Retinal pigment epithelial cell (primary cell): ENCODE results near the gene UTP11.

Source experiments
- DNase-seq: peaks from one replicate; pipeline ENCODE4 v3.0.0-alpha.2; 2010; ENCODE audit warnings: low read depth
- H3K4me3 ChIP-seq: 2 replicates; pipeline ENCODE4 v1.5.1; 2011; ENCODE audit warnings: mild to moderate bottlenecking, low read length, control low read depth, moderate library complexity
- CTCF ChIP-seq: conservative IDR thresholded peaks from 2 replicates; pipeline ENCODE4 v1.5.1; 2011; ENCODE audit warnings: low read depth, low read length, control low read depth, inconsistent platforms

UTP11 gene

DNA sequence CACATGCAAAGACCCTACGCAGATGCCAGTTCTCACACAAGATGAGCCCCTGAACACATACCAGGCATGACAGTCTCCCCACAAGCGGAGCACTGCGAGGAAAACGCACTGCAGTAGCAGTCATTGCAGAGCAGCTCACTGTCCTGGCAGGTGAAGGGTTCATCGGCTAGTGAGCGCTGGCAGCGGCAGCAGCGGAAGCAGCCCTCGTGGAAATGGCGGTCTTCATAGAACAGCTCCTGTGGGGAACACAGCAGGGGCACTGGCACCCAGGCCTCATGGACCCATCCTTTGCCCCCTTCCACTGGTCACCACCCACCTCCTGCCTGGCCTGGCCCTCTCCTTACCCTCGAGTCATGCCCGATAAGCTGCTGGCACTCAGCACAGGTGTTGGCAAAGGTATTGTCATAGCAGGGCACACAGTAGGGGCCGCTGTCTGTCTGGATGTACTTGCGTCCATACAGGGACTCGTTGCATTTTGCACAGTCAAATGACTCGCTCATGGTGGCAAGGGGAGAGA lies 13.6 kb upstream of the UTP11 start:
- TF ChIP-seq CTCF: no peak
- DNase-seq: no peak
- no peak overlapping the region for H3K4me3 ChIP-seq

DNA sequence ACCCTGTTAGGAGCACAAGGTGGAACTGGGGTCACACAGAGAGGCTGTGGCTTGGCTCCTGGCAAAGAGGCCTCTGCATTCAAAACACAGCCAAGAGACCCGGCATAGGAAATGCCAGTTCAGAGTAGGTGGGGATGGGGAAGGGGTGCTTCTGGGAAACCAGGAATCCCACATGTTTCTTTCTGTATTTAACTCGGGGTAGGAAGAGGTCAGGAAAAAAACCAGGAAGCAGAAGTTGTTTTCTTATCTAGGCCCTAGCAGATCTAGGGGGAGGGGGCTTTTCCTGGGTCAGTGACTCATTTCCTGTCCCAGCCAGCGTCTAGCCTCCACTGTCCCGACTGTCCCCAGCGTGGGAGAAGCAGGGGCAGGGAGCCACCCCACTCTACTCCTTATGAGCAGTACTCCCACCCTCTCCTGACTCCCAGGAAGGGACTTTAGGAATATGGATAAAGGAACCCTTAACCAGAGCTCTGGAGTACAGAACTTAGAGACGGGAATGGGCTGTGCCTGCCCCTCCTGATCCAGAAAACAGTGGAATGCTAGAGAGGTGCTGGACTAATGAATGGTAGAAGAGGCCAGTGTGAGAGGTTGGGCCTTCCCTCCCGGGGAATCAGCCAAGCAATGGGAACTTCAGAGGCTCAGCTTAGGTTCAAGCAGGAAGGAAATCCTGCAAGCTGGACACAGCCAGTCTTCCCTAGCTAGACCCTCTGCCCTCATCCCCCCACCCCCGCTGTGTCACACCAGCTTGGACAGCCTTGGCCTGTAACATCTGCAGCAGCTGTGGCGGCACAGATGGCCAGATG lies 12.9 kb upstream of the UTP11 start:
- TF ChIP-seq CTCF: no peak
- peak; percentile 40 for DNase-seq
- no peak overlapping the region for H3K4me3 ChIP-seq

DNA sequence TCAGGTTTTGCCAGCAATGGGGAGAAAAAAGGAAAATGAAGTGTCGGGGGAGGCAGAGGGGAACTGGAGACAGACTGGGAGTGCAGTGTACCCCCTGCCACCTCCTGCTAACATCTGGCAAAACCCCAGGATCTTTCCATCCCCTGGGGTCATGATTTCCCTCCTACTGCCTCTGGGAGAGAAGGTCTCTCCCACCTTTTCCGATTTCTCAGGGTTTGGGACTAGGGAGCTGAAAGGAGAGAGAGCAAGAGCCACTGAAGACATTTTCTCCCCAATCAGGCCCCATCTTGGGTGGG lies 12.4 kb upstream of the UTP11 start:
- DNase-seq: no peak
- H3K4me3 ChIP-seq: no peak overlapping the region
- TF ChIP-seq CTCF: no peak

- no peak overlapping the region for H3K4me3 ChIP-seq
- DNase-seq: no peak
- TF ChIP-seq CTCF: no peak
Measured at GRCh38 chr1:38000529-38001455, 11.7 kb upstream of the UTP11 start.

GRCh38 chr1:38003261-38004250 lies 9.0 kb upstream of the UTP11 start:
- no peak for TF ChIP-seq CTCF
- no peak for DNase-seq
- H3K4me3 ChIP-seq: peak overlapping the region; percentile 74

DNA sequence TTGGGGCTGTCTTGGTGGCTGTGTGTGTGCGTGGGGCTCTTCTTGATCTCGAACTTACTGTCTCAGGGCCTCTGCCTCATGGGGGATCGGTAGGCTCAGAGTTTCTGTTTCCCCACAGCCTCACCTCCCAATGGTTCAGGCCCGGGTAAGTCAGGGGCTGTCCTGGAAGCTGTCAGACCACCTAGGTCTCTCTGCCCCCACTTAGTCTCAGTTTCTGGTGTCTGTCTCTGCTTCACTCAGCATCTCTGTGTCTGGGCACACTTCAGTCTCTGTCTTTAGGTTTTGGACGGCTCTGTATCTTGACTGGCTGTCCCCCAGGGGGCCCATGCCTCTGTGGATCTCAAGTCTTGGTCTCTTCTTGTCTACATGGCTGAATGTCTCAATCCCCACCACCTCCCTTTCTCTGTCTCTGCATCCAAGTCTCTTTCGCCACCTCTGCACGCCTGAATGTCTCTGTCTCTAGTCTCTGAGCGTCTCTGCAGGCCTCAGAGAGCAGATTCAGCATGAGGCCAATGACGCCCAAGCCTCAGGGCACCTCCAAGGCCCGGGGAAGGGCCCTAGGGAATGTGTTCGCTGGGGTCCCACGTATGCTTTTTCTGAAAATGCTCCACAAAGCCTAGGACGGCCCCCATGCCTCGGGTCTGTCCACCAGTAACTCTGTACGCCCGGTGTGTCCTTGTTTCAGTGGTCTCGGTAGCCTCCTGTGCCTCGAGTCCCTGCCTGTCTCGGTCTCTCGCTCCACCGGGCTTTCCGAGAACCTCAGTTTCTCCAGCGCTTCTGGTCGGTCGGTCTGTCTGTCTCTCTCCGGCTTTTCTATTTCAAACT lies 8.0 kb upstream of the UTP11 start:
- DNase-seq: no peak
- peak; percentile 0 for TF ChIP-seq CTCF
- peak overlapping the region; percentile 74 for H3K4me3 ChIP-seq
